ENCODE results near the gene WDTC1. TPM values are rescaled to one million over a fixed set of nuclear protein-coding genes. Genes with fewer than 3 reads are reported as not detected.
A peak's percentile ranks its signal among the peaks of the same experiment; 100 is the strongest.

WDTC1 gene
- total and polyA plus RNA-seq, 4 donors = 19.8 to 41.0 (median 30.2) TPM

GRCh38 chr1:27346991-27347624 lies 112.7 kb downstream of the WDTC1 start:
- Histone ChIP-seq H3K4me3 (no peak overlapping the region), H3K27me3 (ENCODE audit: control insufficient read depth in 3 of 3, insufficient read depth in 3 of 3, low read length in 2 of 3) (peaks cover 0 to 15% (median 0%) of the 10 kb centered on the region in 3 donors), H3K9ac (ENCODE audit: insufficient read depth in 1 of 2, low read length in 2 of 2) (no peak overlapping the region), H3K36me3 (ENCODE audit: control insufficient read depth in 4 of 4, insufficient read depth in 4 of 4, low read length in 4 of 4) (peaks cover 0 to 4% (median 0%) of the 10 kb centered on the region in 4 donors), H3K9me3 (ENCODE audit: control insufficient read depth in 4 of 4, insufficient read depth in 3 of 4, low read length in 3 of 4) (no peaks in the 10 kb centered on the region), H3K27ac (ENCODE audit: low read depth in 1 of 2, low read length in 1 of 2) (no peak overlapping the region), H3K4me1 (ENCODE audit: control insufficient read depth in 5 of 5, insufficient read depth in 5 of 5, low read length in 5 of 5) (peaks cover 0 to 22% (median 9%) of the 10 kb centered on the region in 5 donors)
- no peak for DNase-seq
- 85 to 89% methylated on average over 14 of the region's 14 CpGs for WGBS, 2 donors
- no peak for TF ChIP-seq CTCF (IDR thresholded peaks at IDR 0.05; ENCODE audit: control extremely low read depth, extremely low read depth)
- no peak for ATAC-seq (ENCODE audit: insufficient read depth, low FRiP score)

GRCh38 chr1:27348861-27349783 lies 114.7 kb downstream of the WDTC1 start:
- DNase-seq (peak in 1 of 3 donors; percentile 38), ATAC-seq (ENCODE audit: insufficient read depth, low FRiP score) (peak; percentile 67)
- H3K36me3 ChIP-seq (ENCODE audit: control insufficient read depth in 4 of 4, insufficient read depth in 4 of 4, low read length in 4 of 4) = peaks cover 0 to 15% (median 0%) of the 10 kb centered on the region in 4 donors
- 33 to 53% methylated on average over 42 to 51 of the region's 51 CpGs for WGBS, 2 donors
- H3K9me3 ChIP-seq (ENCODE audit: control insufficient read depth in 4 of 4, insufficient read depth in 3 of 4, low read length in 3 of 4) = no peaks in the 10 kb centered on the region
- H3K4me1 ChIP-seq (ENCODE audit: control insufficient read depth in 5 of 5, insufficient read depth in 5 of 5, low read length in 5 of 5) = peaks cover 0 to 22% (median 5%) of the 10 kb centered on the region in 5 donors
- H3K4me3 ChIP-seq = peak overlapping the region; percentile 20
- H3K9ac ChIP-seq (ENCODE audit: insufficient read depth in 1 of 2, low read length in 2 of 2) = no peak overlapping the region
- H3K27me3 ChIP-seq (ENCODE audit: control insufficient read depth in 3 of 3, insufficient read depth in 3 of 3, low read length in 2 of 3) = peaks cover 0 to 15% (median 0%) of the 10 kb centered on the region in 3 donors
- no peak for TF ChIP-seq CTCF (IDR thresholded peaks at IDR 0.05; ENCODE audit: control extremely low read depth, extremely low read depth)
- no peak overlapping the region for H3K27ac ChIP-seq (ENCODE audit: low read depth in 1 of 2, low read length in 1 of 2)

- DNase-seq (peak; percentile 58 to 83 (median 74)), ATAC-seq (ENCODE audit: insufficient read depth, low FRiP score) (peak; percentile 32)
- H3K27ac ChIP-seq (ENCODE audit: low read depth in 1 of 2, low read length in 1 of 2) = no peak overlapping the region
- 38 to 56% methylated on average over 79 to 84 of the region's 84 CpGs for WGBS, 2 donors
- peaks cover 0 to 16% (median 0%) of the 10 kb centered on the region in 4 donors for H3K36me3 ChIP-seq (ENCODE audit: control insufficient read depth in 4 of 4, insufficient read depth in 4 of 4, low read length in 4 of 4)
- TF ChIP-seq CTCF (IDR thresholded peaks at IDR 0.05; ENCODE audit: control extremely low read depth, extremely low read depth) = no peak
- H3K27me3 ChIP-seq (ENCODE audit: control insufficient read depth in 3 of 3, insufficient read depth in 3 of 3, low read length in 2 of 3) = peaks cover 0 to 15% (median 0%) of the 10 kb centered on the region in 3 donors
- H3K9ac ChIP-seq (ENCODE audit: insufficient read depth in 1 of 2, low read length in 2 of 2) = no peak overlapping the region
- no peaks in the 10 kb centered on the region for H3K9me3 ChIP-seq (ENCODE audit: control insufficient read depth in 4 of 4, insufficient read depth in 3 of 4, low read length in 3 of 4)
- H3K4me1 ChIP-seq (ENCODE audit: control insufficient read depth in 5 of 5, insufficient read depth in 5 of 5, low read length in 5 of 5) = peaks cover 0 to 22% (median 5%) of the 10 kb centered on the region in 5 donors
- H3K4me3 ChIP-seq = peak overlapping the region; percentile 20
Measured at GRCh38 chr1:27349784-27350662, 115.6 kb downstream of the WDTC1 start.

Measured in lung (tissue), 12 donors.